GM19328 (cell line): ENCODE results near the gene TSHZ2.
"Not testable (repeated sequence)": the region's sequence is repeated elsewhere in the genome, so short reads cannot be mapped to it uniquely, and the experiment has no call there.

Source experiments
- ATAC-seq: cut with Tn5 transposase; IDR thresholded peaks from one replicate; pipeline ENCODE4 v1.9.1; 2021; ENCODE audit warnings: mild to moderate bottlenecking, moderate library complexity; ENCODE audit not compliant: unreplicated experiment

The TSHZ2 gene

GRCh38 chr20:53490620-53491019 lies 518.5 kb downstream of the TSHZ2 start:
- ATAC-seq = no peak

GRCh38 chr20:53491462-53491861 lies 519.3 kb downstream of the TSHZ2 start:
- no peak for ATAC-seq

- ATAC-seq = no peak
Measured at GRCh38 chr20:53492212-53492611, 520.1 kb downstream of the TSHZ2 start.

- ATAC-seq = no peak
Measured at GRCh38 chr20:53493311-53493857, 521.2 kb downstream of the TSHZ2 start.

DNA sequence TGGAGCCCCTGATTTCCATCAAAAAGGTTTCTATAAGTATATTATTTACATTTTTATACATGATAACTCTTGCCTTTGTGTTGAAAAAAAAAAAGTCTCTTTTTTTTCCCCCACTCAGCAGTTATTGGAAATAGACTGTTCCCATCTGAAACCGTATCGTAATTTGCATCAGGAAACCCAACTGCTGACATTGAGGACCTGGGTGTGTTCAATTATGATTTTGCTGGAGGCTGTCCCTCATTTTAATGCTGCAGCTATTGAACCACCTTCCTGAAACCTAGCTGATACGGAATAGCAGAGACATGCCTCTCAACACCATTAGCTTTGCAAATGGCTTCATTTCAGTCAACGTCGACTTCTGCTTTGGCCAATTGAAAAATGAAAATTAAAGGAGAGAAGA lies 522.6 kb downstream of the TSHZ2 start:
- no peak for ATAC-seq

DNA sequence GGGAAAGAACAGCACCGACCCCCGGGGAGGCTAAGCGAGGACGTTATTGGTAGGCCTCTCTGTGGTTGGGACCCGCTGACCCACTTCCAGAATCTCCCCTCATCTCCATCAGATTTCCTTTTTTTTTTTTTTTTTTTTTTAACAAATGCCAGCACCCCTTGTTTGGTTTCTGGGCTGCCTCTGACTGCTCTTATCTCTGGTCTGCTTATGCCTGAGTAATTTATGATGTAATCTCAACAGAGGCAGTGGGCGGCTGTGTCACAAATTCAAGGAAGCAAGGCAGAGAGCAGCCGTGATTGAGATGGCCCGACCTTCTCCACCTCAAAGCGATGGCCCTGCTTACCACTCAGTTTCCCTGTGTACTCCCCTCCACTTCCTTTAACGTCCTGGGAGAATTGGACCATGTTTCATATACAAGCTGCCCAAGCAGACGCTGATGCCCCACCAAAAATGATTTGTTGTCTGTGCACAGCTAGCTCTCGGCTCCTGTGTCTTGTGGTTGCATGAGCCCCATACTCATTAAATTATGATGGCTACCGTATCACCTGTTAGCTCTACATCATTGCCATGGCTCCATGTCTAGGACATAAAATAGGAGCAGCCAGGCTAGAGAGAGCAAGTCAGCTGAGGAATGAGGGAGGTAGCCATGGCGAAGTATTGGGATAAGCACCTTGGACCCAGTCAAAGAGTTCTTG lies 523.4 kb downstream of the TSHZ2 start:
- no peak for ATAC-seq

GRCh38 chr20:53497246-53497645 lies 525.1 kb downstream of the TSHZ2 start:
- no peak for ATAC-seq

DNA sequence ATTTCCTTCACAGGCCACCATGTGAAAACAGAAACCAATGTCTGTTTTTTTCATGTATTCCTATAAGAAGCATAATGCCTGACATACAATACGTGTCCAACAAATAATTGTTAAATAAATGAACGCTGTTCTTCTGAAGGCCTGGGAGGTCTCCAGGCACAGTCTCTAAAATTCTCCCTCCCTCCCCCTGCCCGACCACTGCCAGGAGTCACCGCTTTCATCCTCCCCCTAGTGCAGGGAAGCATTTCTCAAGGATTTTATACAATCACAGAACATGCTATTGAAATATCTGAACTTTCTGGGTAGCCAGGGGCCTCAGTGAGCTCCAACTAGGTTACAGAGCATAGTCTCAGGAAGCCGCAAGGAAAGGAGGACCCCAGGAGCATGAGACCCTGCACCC lies 526.2 kb downstream of the TSHZ2 start:
- no peak for ATAC-seq

DNA sequence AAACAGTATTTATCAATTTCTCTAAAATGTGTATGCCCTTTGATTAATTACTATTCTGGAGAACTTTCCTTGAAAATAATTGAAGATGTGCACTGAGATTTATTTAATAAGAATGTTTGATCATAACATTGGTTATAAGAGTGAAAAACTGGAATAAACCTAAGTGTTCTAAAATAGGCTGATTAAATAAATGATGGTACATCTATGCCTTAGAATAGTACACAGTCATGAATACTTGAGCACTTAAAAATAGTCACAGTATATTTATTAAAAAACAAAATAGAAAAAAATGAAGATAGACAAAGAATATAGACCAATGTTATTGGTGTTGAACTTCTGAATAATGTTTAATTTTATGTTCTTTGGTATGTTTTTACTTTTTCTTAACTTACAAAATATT lies 528.5 kb downstream of the TSHZ2 start:
- no peak for ATAC-seq

GRCh38 chr20:53502820-53503219 lies 530.7 kb downstream of the TSHZ2 start:
- no peak for ATAC-seq

DNA sequence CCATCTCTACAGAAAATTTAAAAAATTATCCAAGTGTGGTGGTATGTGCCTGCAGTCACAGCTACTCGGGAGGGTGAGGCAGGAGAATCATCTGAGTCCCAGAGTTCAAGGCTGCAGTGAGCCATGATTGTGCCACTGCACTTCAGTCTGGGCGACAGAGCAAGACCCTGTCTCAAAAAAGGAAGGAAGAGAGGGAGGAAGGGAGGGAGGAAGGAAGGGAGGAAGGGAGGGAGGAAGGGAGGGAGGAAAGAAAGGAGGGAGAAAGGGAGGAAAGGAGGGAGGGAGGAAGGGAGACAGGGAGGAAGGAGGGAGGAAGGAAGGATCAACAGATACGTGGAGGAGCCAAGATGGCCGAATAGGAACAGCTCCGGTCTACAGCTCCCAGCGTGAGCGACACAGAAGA lies 531.4 kb downstream of the TSHZ2 start:
- ATAC-seq = no peak

GRCh38 chr20:53504106-53504505 lies 531.9 kb downstream of the TSHZ2 start:
- not testable (repeated sequence) for ATAC-seq

DNA sequence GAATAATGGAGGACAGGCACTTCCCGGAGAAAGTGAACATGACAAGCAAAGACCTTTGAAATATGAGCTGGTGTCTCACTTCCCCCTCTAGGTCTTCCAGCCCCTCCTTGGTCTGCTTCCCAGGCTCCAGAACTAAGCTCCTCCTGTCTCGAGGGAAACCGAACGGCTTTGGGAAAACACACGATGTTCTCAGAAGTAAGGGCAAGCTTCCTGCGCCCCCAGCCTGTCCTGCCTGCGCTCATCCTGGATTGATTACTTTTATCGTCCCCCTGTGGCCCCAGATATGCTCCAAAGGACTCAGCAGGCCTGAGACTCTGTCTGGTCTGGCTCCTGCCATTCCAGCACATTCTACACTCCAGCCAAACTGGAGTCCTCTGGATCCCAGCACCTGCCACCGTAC lies 538.1 kb downstream of the TSHZ2 start:
- ATAC-seq = no peak

DNA sequence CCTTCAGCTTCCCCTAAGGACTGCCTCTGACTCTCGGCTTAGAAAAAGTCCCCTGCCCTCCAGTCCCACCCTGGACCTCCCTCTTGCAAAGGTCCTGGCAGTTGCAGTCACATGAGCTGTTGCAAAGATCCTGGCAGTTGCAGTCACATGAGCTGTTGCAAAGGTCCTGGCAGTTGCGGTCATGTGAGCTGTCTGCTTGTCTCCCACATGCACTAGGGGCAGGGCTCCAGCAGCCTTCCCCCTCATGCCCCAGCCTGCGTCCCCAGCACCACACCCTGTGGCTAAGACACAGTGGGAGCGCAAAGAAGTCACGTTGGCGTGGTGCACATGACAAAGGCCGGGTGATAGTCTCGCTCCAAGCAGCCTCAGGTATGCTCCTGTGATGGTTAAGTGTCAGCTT lies 538.5 kb downstream of the TSHZ2 start:
- no peak for ATAC-seq

DNA sequence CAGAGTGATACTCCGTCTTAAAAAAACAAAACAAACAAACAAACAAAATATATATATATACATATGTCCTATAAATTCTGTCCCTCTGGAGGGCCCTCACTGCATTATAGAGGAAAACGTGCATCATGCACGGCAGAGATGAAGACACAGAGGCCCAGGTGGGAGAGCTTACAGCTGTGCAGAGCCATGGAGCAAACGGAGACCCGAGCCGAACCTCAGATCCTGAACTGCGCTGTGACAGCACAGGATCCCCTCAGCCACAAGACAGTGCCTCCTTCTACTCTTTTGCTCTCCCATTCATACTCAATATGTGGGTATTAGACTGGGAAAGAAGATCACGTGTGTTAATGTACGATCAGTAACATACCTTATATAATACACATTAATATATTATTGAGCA lies 539.9 kb downstream of the TSHZ2 start:
- no peak for ATAC-seq

DNA sequence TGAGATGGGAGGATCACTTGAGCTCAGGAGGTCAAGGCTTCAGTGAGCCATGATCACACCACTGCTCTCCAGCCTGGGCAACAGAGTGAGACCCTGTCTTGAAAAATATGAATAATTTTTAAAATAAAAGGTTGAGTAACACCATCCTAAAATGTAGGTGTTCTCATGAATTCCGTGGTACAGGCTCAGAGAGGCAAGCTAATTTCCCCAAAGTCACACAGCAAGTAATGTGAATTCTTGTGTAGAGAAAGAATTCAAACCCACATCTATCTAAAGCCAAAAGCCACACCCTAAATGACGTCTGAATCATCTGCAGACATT lies 541.0 kb downstream of the TSHZ2 start:
- ATAC-seq = no peak

GRCh38 chr20:53513489-53514298 lies 541.5 kb downstream of the TSHZ2 start:
- ATAC-seq = no peak

- no peak for ATAC-seq
Measured at GRCh38 chr20:53515749-53516148, 543.6 kb downstream of the TSHZ2 start.

- no peak for ATAC-seq
Measured at GRCh38 chr20:53517146-53517545, 545.0 kb downstream of the TSHZ2 start.

DNA sequence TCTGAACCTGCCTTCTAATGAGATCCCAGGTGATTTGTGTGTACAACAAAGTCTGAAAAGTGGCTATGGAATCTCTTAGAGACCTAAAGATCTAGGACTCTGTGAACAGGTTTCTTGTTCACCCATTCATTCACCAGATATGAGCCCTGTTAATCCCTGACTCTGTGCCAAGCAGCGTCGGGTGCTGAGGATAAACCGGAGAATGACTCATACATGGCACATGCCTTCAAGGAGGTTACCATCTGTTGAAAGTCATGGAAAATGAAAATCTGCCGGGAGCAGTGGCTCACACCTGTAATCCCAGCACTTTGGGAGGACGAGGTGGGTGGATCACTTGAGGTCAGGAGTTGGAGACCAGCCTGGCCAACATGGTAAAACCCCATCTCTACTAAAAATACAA lies 549.3 kb downstream of the TSHZ2 start:
- not testable (repeated sequence) for ATAC-seq

DNA sequence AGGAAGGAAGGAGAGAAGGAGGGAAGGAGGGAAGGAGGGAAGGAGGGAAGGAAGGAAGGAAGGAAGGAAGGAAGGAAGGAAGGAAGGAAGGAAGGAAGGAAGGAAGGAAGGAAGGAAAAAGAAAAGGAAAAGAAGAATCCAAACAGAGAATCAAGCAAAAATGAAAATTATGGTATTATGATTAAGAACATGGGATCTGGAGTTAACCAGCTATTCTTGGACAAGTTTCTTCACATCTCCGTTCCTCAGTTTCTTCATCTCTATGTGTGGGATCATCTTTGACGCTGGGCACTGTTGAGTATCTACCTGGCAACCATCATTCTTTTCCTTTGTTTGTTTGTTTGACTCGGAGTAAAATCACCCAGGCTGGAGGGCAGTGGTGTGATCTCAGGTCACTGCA lies 549.9 kb downstream of the TSHZ2 start:
- ATAC-seq = no peak

DNA sequence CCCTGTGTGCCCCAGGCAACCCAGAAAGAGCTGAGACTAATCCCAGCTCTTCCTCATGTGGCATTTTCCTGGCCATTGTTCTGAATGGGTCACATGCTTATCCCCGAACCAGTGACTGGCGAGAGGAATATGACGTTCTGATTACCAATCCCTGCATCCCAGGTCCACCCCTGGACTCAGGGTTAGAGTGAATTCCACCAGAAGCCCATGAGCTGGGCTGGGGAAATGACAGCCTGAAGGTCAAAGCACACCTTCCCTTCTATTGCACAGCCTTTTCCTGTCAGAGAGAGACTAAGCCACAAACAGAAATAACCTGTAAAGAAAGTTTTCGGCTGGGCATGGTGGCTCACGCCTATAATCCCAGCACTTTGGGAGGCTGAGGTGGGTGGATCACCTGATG lies 550.5 kb downstream of the TSHZ2 start:
- ATAC-seq = no peak
